Kidney epithelial cell (primary cell): ENCODE results near the gene RNF14. TPM values are rescaled to one million over a fixed set of nuclear protein-coding genes. Genes with fewer than 3 reads are reported as not detected.
A peak's percentile ranks its signal among the peaks of the same experiment; 100 is the strongest.

Experiments used
- DNase-seq: peaks from one replicate; pipeline ENCODE4 v3.0.0-alpha.2; 2010; ENCODE audit warnings: low read depth
- H3K27me3 ChIP-seq: 2 replicates; pipeline ENCODE4 v1.6.0; 2011; ENCODE audit warnings: low read length; ENCODE audit not compliant: control insufficient read depth, insufficient read depth
- H3K36me3 ChIP-seq: 2 replicates; pipeline ENCODE4 v1.5.1; 2011; ENCODE audit warnings: low read length; ENCODE audit not compliant: control insufficient read depth, insufficient read depth
- H3K4me3 ChIP-seq: 2 replicates; pipeline ENCODE4 v1.5.1; 2011; ENCODE audit warnings: low read depth, mild to moderate bottlenecking, control low read depth, low read length
- total RNA-seq: library from RNA; depleted of rRNA; stranded (reverse); fragments of >200 nt; gene quantifications from 2 replicates; pipeline ENCODE4 v1.2.3, GENCODE V29; 2015
- TF ChIP-seq, protein P1 (sequence below): IDR thresholded peaks from 2 replicates; pipeline ENCODE4 v1.5.1; 2011; ENCODE audit warnings: mild to moderate bottlenecking, moderate library complexity, low read length, control low read depth, inconsistent platforms; ENCODE audit not compliant: insufficient read depth, poor library complexity, severe bottlenecking

Gene RNF14
- total RNA-seq, 1 donor from 2014 or later = 95.9 TPM

DNA sequence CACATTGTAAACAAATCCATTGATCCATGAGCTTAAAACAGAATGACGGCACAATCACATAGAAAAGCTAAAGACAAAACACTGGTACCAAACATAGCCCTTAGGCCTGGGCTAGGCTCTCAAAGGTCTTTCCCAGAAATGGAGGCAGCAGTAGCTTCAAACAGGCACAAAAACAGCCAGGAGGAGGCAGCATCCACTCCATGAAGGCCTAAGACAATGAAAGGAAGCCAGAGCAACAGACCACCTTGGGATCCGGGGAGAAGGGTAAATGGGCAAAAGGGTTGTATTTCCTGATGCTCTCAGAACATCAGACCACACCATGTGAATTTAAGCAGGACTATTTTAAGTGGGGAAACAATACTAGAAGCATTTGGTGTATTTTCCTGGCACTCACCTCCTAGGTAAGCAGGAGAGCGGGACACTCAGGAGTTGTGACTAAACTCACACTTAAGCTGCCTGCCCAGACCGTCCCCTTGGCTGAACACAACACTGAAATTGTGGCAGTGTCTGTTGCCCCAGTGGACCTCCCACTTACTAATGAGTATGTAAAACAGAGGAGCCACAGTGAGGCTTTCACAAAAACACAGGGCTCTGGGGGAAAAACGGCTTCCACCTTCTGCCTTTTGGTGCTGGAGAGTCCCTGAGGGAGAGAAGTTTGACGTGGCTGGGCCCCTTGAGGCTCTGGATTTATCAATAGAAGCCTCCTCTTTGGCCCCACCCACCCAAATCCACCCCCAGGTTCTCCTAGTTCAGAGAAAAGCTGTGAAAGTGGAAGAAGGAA, 32.0 kb downstream of the RNF14 start:
- Histone ChIP-seq H3K27me3 (no peaks in the 10 kb centered on the region), H3K4me3 (no peak overlapping the region), H3K36me3 (no peaks in the 10 kb centered on the region)
- DNase-seq = no peak
- TF ChIP-seq, protein P1, sequence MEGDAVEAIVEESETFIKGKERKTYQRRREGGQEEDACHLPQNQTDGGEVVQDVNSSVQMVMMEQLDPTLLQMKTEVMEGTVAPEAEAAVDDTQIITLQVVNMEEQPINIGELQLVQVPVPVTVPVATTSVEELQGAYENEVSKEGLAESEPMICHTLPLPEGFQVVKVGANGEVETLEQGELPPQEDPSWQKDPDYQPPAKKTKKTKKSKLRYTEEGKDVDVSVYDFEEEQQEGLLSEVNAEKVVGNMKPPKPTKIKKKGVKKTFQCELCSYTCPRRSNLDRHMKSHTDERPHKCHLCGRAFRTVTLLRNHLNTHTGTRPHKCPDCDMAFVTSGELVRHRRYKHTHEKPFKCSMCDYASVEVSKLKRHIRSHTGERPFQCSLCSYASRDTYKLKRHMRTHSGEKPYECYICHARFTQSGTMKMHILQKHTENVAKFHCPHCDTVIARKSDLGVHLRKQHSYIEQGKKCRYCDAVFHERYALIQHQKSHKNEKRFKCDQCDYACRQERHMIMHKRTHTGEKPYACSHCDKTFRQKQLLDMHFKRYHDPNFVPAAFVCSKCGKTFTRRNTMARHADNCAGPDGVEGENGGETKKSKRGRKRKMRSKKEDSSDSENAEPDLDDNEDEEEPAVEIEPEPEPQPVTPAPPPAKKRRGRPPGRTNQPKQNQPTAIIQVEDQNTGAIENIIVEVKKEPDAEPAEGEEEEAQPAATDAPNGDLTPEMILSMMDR = peak; percentile 35

DNA sequence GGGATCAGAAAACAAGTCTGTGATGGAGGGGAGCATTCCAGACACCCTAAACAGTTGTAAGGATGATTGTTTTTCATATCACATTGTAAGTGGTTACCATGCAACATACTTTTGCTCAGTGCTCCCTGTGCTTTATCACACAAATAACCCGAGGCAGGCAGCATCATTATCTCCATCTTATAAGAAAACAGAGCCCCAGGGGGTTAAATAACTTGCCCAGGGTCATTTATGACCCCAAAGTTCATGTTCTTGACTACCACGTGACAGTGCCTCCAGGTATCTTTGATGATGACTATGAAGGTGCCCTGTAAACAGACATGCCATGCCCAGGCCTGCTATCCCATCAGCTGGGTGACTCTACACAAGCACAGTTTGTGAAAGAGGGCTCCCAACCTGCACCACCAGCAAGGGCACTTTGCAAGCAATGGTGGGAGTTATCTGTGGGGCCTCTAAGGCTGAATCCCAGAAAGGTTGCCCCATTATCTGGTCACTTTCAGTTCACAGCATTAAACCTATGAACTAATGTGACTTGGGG, 34.4 kb downstream of the RNF14 start:
- no peak overlapping the region for H3K4me3 ChIP-seq
- H3K36me3 ChIP-seq = no peaks in the 10 kb centered on the region
- TF ChIP-seq, protein P1 = no peak
- H3K27me3 ChIP-seq = no peaks in the 10 kb centered on the region
- no peak for DNase-seq

DNA sequence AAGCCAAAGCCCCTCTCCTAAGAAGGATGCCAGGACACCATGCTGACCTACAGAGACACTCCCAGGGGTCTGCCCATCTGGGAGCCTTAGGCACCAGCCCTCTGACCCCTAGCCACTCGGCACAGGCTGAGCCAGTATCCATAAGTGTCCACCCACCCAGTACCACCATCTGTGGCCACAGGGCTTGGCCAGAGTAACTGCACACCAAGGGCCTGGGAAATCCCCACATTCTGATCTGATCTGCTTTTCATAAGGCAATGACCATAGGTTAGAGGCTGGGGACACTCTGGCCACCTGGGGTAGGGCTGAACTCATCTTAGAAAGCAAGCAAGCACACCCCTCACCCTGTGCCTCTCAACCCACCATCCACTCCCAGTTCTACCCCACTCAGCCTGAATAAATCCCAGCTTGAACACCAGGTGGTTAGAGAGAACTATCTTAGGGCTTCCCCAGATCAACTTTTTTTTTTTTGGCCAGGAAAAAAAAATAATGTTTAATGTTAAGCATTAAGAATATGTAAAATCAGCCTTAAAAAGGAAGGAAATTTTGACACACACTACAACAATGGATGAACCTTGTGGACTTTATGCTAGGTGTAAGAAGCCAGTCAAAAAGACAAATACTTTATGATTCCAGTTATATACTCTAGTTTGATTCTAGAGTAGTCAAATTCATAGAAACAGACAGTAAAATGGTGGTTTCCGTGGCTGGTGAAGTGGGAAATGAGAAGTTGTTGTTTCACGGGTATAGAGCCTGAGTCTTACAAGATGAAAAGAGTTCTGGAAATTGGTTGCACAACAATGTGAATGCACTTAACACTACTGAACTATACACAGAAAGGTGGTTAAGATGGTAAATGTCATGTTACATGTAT, 37.7 kb downstream of the RNF14 start:
- Histone ChIP-seq H3K4me3 (no peak overlapping the region), H3K27me3 (no peaks in the 10 kb centered on the region), H3K36me3 (no peaks in the 10 kb centered on the region)
- DNase-seq = no peak
- TF ChIP-seq, protein P1 = no peak

DNA sequence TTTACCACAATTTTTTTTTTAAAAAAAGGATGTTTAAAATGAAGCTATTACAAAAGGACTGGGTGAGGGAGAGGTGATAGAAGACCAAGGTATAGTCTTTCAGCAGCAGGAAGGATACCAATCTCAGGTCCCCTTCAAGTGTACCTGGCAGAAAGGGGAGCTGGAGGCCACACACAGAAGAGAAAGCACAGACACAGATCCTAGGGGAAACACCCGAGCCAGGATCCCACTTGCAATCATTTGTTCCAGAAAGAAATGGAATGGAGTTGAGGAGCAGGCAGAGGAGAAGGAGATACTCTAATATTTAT, 38.3 kb downstream of the RNF14 start:
- DNase-seq = no peak
- no peaks in the 10 kb centered on the region for H3K36me3 ChIP-seq
- no peaks in the 10 kb centered on the region for H3K27me3 ChIP-seq
- H3K4me3 ChIP-seq = no peak overlapping the region
- TF ChIP-seq, protein P1 = no peak

DNA sequence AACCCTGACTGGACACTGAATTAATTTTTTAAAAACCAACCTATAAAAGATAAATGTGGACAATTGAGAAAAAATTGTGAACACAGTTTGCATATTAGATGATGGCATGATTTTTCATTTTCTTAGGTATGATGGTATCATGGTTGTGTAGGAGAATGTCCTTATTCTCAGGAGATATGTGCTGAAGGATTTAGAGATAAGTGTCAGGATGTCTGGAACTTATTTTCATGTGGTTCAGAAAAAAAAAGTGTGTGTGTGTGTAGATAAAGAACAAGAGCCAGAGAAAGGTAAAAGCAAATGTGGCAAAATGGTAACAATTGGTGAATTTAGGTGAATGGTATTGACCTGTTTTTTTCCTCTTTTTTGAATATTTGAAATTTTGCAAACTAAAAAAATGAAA, 39.9 kb downstream of the RNF14 start:
- TF ChIP-seq, protein P1 = no peak
- H3K4me3 ChIP-seq = no peak overlapping the region
- H3K27me3 ChIP-seq = no peaks in the 10 kb centered on the region
- H3K36me3 ChIP-seq = no peaks in the 10 kb centered on the region
- no peak for DNase-seq
